Cortex of kidney (tissue), 1 donor: Measurements from ENCODE around the gene NUDCD2.

ENCODE experiments used
- DNase-seq: peaks from one replicate; lab custom pipeline; 2025; lab: John Stamatoyannopoulos, UW

Gene NUDCD2

GRCh38 chr5:163459819-163460561 lies at the start of gene NUDCD2:
TSS of gene NUDCD2 (minus strand) at chr5:163460102. CDS start at chr5:163460050, 52 bp downstream.
- DNase-seq: peak; percentile 46

- DNase-seq: no peak
Measured at GRCh38 chr5:163509291-163509951, 49.5 kb upstream of the NUDCD2 start.

GRCh38 chr5:163508753-163509152 lies 48.9 kb upstream of the NUDCD2 start:
- no peak for DNase-seq

- no peak for DNase-seq
Measured at GRCh38 chr5:163506726-163507125, 46.8 kb upstream of the NUDCD2 start.

- no peak for DNase-seq
Measured at GRCh38 chr5:163506095-163506457, 46.2 kb upstream of the NUDCD2 start.

GRCh38 chr5:163505368-163506094 lies 45.6 kb upstream of the NUDCD2 start, which contains the start of gene MAT2B:
TSS of gene MAT2B (plus strand) at chr5:163505619. CDS start at chr5:163505687, 68 bp downstream.
- DNase-seq: peak; percentile 41

- no peak for DNase-seq
Measured at GRCh38 chr5:163505049-163505367, 45.1 kb upstream of the NUDCD2 start.

- no peak for DNase-seq
Measured at GRCh38 chr5:163504079-163504931, 44.4 kb upstream of the NUDCD2 start.

GRCh38 chr5:163503106-163504078 lies 43.5 kb upstream of the NUDCD2 start:
- DNase-seq: no peak

- no peak for DNase-seq
Measured at GRCh38 chr5:163502521-163502920, 42.6 kb upstream of the NUDCD2 start.

- DNase-seq: no peak
Measured at GRCh38 chr5:163498886-163499285, 39.0 kb upstream of the NUDCD2 start.

GRCh38 chr5:163497315-163497714 lies 37.4 kb upstream of the NUDCD2 start:
- DNase-seq: no peak

GRCh38 chr5:163496286-163496685 lies 36.4 kb upstream of the NUDCD2 start:
- no peak for DNase-seq

GRCh38 chr5:163489745-163490075 lies 29.8 kb upstream of the NUDCD2 start:
- DNase-seq: no peak

- no peak for DNase-seq
Measured at GRCh38 chr5:163489055-163489744, 29.3 kb upstream of the NUDCD2 start.

- no peak for DNase-seq
Measured at GRCh38 chr5:163478982-163479271, 19.0 kb upstream of the NUDCD2 start.

GRCh38 chr5:163478126-163478981 lies 18.5 kb upstream of the NUDCD2 start:
- DNase-seq: no peak

- DNase-seq: no peak
Measured at GRCh38 chr5:163475411-163475810, 15.5 kb upstream of the NUDCD2 start.

GRCh38 chr5:163473635-163474243 lies 13.8 kb upstream of the NUDCD2 start:
- DNase-seq: no peak
